HepG2 (cell line): ENCODE measurements around the gene TBC1D2B. TPM values are rescaled to one million over a fixed set of nuclear protein-coding genes. Genes with fewer than 3 reads are reported as not detected.

Experiments used
- HNF4A ChIP-seq: sonication (generic); formaldehyde crosslinking; IDR thresholded peaks from 2 replicates; pipeline ENCODE4 v1.4.0; 2020; ENCODE audit warnings: missing genetic modification reagents
- KLF15 ChIP-seq: sonication (generic); formaldehyde crosslinking; IDR thresholded peaks from 2 replicates; pipeline ENCODE4 v1.8.1; 2023; ENCODE audit warnings: borderline replicate concordance, mild to moderate bottlenecking, inconsistent platforms, missing genetic modification reagents, mixed read lengths
- MZF1 ChIP-seq: sonication (generic); formaldehyde crosslinking; IDR thresholded peaks from 2 replicates; pipeline ENCODE4 v1.8.1; 2023; ENCODE audit warnings: mild to moderate bottlenecking, missing genetic modification reagents, borderline replicate concordance
- NFE2 ChIP-seq: sonication (generic); formaldehyde crosslinking; IDR thresholded peaks from 2 replicates; pipeline ENCODE4 v1.4.0; 2020; ENCODE audit warnings: missing genetic modification reagents
- SOX13 ChIP-seq, 3 experiments: fragments of 450-650 bp in 1 of 3; sonication (generic) in 1 of 3; formaldehyde crosslinking in 1 of 3; IDR thresholded peaks in 2 of 3; conservative IDR thresholded peaks in 1 of 3; 2 replicates each; pipeline versions ENCODE4 v1.5.0 to v1.6.1; 2016 to 2020; ENCODE audit warnings: antibody characterized with exemption in 1 of 3, mild to moderate bottlenecking in 1 of 3, missing compliant biosample characterization in 1 of 3, missing genetic modification reagents in 1 of 3, moderate library complexity in 1 of 3
- ZBTB40 ChIP-seq, 2 experiments: fragments of 450-650 bp in 1 of 2; sonication (generic) in 1 of 2; formaldehyde crosslinking in 1 of 2; IDR thresholded peaks; 2 replicates each; pipeline versions ENCODE4 v1.6.1 to v1.8.0; 2016 to 2022; ENCODE audit warnings: antibody characterized with exemption in 1 of 2, mild to moderate bottlenecking in 1 of 2, missing genetic modification reagents in 1 of 2
- ZFP37 ChIP-seq: sonication (generic); formaldehyde crosslinking; IDR thresholded peaks from 2 replicates; pipeline ENCODE4 v1.4.0; 2020; ENCODE audit warnings: missing genetic modification reagents, borderline replicate concordance
- ZNF407 ChIP-seq: sonication (generic); formaldehyde crosslinking; IDR thresholded peaks from one replicate; pipeline ENCODE4 v1.5.1; 2020; ENCODE audit warnings: mild to moderate bottlenecking, missing genetic modification reagents; ENCODE audit errors: not compliant biosample characterization
- ZNF484 ChIP-seq: sonication (generic); formaldehyde crosslinking; IDR thresholded peaks from 2 replicates; pipeline ENCODE4 v1.5.1; 2020; ENCODE audit warnings: mild to moderate bottlenecking, low read depth, missing genetic modification reagents, borderline replicate concordance
- ZNF543 ChIP-seq: sonication (generic); formaldehyde crosslinking; IDR thresholded peaks from 2 replicates; pipeline ENCODE4 v1.4.0; 2020; ENCODE audit warnings: mild to moderate bottlenecking, missing genetic modification reagents
- polyA plus RNA-seq, 8 experiments: library from polyadenylated mRNA; depleted of rRNA in 3 of 8; stranded (reverse) in 7 of 8; unstranded in 1 of 8; fragments of >200 nt; fragmentation: Illumina TruSeq in 4 of 8; extraction: Trizol in 4 of 8; gene quantifications; 2 replicates each; pipeline versions ENCODE4 v1.2.1 to v1.2.3, GENCODE V29; 2011 to 2016; ENCODE audit warnings: low read depth in 4 of 8, missing spikeins in 1 of 8, mixed read lengths in 1 of 8; ENCODE audit not compliant: insufficient read depth in 1 of 8
- total RNA-seq, 5 experiments: library from RNA; depleted of rRNA; stranded (reverse); fragments of >200 nt; fragmentation: Illumina TruSeq; extraction: Trizol; gene quantifications; 2 replicates each; pipeline ENCODE4 v1.2.3, GENCODE V29; 2016; ENCODE audit warnings: low read depth in 1 of 5

Gene TBC1D2B
- total and polyA plus RNA-seq, 2 of the 13 experiments (the other 11 are each of a cell fraction or from before 2014, with no cell fraction given) = 10.1 to 14.4 TPM

GRCh38 chr15:78035861-78036476 lies 41.5 kb downstream of the TBC1D2B start (continued):
- TF ChIP-seq MZF1 (no peak), ZNF407 (CRISPR knock-in tag) (no peak), HNF4A (CRISPR knock-in tag) (peak; percentile 84), KLF15 (CRISPR knock-in tag) (no peak), ZBTB40 (IDR thresholded peaks at IDR 0.05) (no peak), ZBTB40 (CRISPR knock-in tag; IDR thresholded peaks at IDR 0.05) (no peak), SOX13 (IDR thresholded peaks at IDR 0.05) (no peak), SOX13 (CRISPR knock-in tag; conservative IDR thresholded peaks at IDR 0.05 in 1 of 2, IDR thresholded peaks at IDR 0.05 in 1 of 2) (peak in 1 of 2 experiments; percentile 43; a peak in 2 of 4 replicates), ZNF484 (CRISPR knock-in tag) (no peak), ZNF543 (CRISPR knock-in tag) (no peak), ZFP37 (CRISPR knock-in tag) (no peak), NFE2 (CRISPR knock-in tag) (no peak)
